Uterus (tissue), 2 donors: Measurements from ENCODE around the gene ICAM3.
"Not testable (repeated sequence)": the region's sequence is repeated elsewhere in the genome, so short reads cannot be mapped to it uniquely, and the experiment has no call there.

Source experiments
- CTCF ChIP-seq, 4 experiments: fragments of 200-600 bp in 2 of 4; fragments of 450-650 bp in 2 of 4; sonication (generic) in 2 of 4; IDR thresholded peaks; one replicate each; pipeline ENCODE4 v1.5.1; 2016 to 2019; ENCODE audit warnings: antibody characterized with exemption in 4 of 4, mild to moderate bottlenecking in 2 of 4, moderate library complexity in 1 of 4
- POLR2A ChIP-seq, 2 donors: fragments of 450-650 bp; IDR thresholded peaks; one replicate each; pipeline ENCODE4 v1.6.1; 2016; ENCODE audit warnings: antibody characterized with exemption in 2 of 2, mild to moderate bottlenecking in 1 of 2, moderate library complexity in 1 of 2

DNA sequence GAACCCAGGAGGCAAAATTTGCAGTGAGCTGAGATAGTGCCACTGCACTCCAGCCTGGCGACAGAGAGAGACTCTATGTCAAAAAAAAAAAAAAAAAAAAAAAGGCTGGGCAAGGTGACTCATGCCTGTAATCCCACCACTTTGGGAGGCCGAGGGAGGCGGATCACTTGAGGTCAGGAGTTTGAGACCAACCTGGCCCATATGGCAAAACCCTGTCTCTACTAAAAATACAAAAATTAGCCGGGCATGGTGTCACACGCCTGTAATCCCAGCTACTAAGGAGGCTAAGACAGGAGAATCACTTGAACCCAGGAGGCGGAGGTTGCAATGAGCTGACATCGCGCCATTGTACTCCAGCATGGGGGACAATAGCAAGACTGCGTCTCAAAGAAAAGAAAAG is 2.7 kb downstream of the ICAM3 start:
- not testable (repeated sequence) for TF ChIP-seq CTCF, POLR2A (IDR thresholded peaks at IDR 0.05)
